ENCODE measurements around the gene SIN3B. TPM values are rescaled to one million over a fixed set of nuclear protein-coding genes. Genes with fewer than 3 reads are reported as not detected.
A peak's percentile ranks its signal among the peaks of the same experiment; 100 is the strongest.

Gene SIN3B
- total RNA-seq, 4 donors from 2014 or later = 25.3 to 53.9 (median 36.1) TPM

- no peak overlapping the region for H3K4me3 ChIP-seq
- H3K36me3 ChIP-seq = peaks cover 17 to 23% (median 21%) of the 10 kb centered on the region in 4 donors
- peaks cover 0 to 22% (median 5%) of the 10 kb centered on the region in 4 donors for H3K9me3 ChIP-seq
- intact Hi-C loops (cut with DNase I) = no loop called here
- H3K27ac ChIP-seq (replicated peaks in 1 of 4) = no peak overlapping the region
- H3K27me3 ChIP-seq = peaks cover 0 to 17% (median under 1%) of the 10 kb centered on the region in 4 donors
- peaks cover 13 to 29% (median 21%) of the 10 kb centered on the region in 4 donors for H3K4me1 ChIP-seq
- TF ChIP-seq EP300 (IDR thresholded peaks at IDR 0.05) (no peak), POLR2A (IDR thresholded peaks at IDR 0.05; ENCODE audit: low read depth) (no peak), CTCF (IDR thresholded peaks at IDR 0.05) (no peak), POLR2AphosphoS5 (IDR thresholded peaks at IDR 0.05) (no peak)
- DNase-seq (ENCODE audit: extremely low spot score) = no peak
- 88% methylated on average over 1 of the region's 3 CpGs for WGBS
Observed at GRCh38 chr19:16883522-16883921, 54.3 kb downstream of the SIN3B start.

- Histone ChIP-seq H3K27me3 (peaks cover 0 to 32% (median 6%) of the 10 kb centered on the region in 4 donors), H3K4me3 (no peak overlapping the region), H3K4me1 (peaks cover 24 to 45% (median 33%) of the 10 kb centered on the region in 4 donors), H3K9me3 (peaks cover 0 to 22% (median 5%) of the 10 kb centered on the region in 4 donors), H3K27ac (replicated peaks in 1 of 4) (peak overlapping the region in 1 of 4 donors; percentile 43), H3K36me3 (peaks cover 1 to 7% (median 4%) of the 10 kb centered on the region in 4 donors)
- DNase-seq (ENCODE audit: extremely low spot score) = no peak
- intact Hi-C loops (cut with DNase I) = no loop called here
- WGBS = 58% methylated on average over 4 of the region's 5 CpGs
- TF ChIP-seq POLR2AphosphoS5 (IDR thresholded peaks at IDR 0.05) (no peak), EP300 (IDR thresholded peaks at IDR 0.05) (no peak), POLR2A (IDR thresholded peaks at IDR 0.05; ENCODE audit: low read depth) (no peak), CTCF (IDR thresholded peaks at IDR 0.05) (no peak)
Observed at GRCh38 chr19:16885166-16885565, 56.0 kb downstream of the SIN3B start.

GRCh38 chr19:16886305-16886880 lies 57.2 kb downstream of the SIN3B start:
- Histone ChIP-seq H3K27me3 (peaks cover 0 to 32% (median 6%) of the 10 kb centered on the region in 4 donors), H3K4me1 (peaks cover 18 to 39% (median 31%) of the 10 kb centered on the region in 4 donors), H3K9me3 (peaks cover 0 to 16% (median 2%) of the 10 kb centered on the region in 4 donors), H3K36me3 (no peaks in the 10 kb centered on the region), H3K4me3 (no peak overlapping the region), H3K27ac (replicated peaks in 1 of 4) (peak overlapping the region; percentile 6 to 66 (median 54))
- 81% methylated on average over 17 of the region's 20 CpGs for WGBS
- intact Hi-C loops (cut with DNase I) = no loop called here
- no peak for TF ChIP-seq CTCF (IDR thresholded peaks at IDR 0.05)
- TF ChIP-seq EP300 (IDR thresholded peaks at IDR 0.05) = peak; percentile 77
- no peak for TF ChIP-seq POLR2A (IDR thresholded peaks at IDR 0.05; ENCODE audit: low read depth)
- peak; percentile 60 to 74 for TF ChIP-seq POLR2AphosphoS5 (IDR thresholded peaks at IDR 0.05)
- no peak for DNase-seq (ENCODE audit: extremely low spot score)

GRCh38 chr19:16887353-16888265 lies 58.4 kb downstream of the SIN3B start:
- TF ChIP-seq CTCF (IDR thresholded peaks at IDR 0.05) = no peak
- no peak for TF ChIP-seq POLR2AphosphoS5 (IDR thresholded peaks at IDR 0.05)
- no peak for TF ChIP-seq EP300 (IDR thresholded peaks at IDR 0.05)
- TF ChIP-seq POLR2A (IDR thresholded peaks at IDR 0.05; ENCODE audit: low read depth) = no peak
- no peak for DNase-seq (ENCODE audit: extremely low spot score)
- Histone ChIP-seq H3K36me3 (no peaks in the 10 kb centered on the region), H3K4me1 (peaks cover 14 to 39% (median 29%) of the 10 kb centered on the region in 4 donors), H3K4me3 (no peak overlapping the region), H3K9me3 (peaks cover 0 to 9% (median 0%) of the 10 kb centered on the region in 4 donors), H3K27ac (replicated peaks in 1 of 4) (peak overlapping the region; percentile 17 to 67 (median 38)), H3K27me3 (peaks cover 0 to 32% (median 6%) of the 10 kb centered on the region in 4 donors)
- WGBS = 70% methylated on average over 17 of the region's 17 CpGs
- intact Hi-C loops (cut with DNase I) = no loop called here

Data from esophagus muscularis mucosa (tissue), 4 donors.